PC-9 (cell line): Measurements from ENCODE around the gene FAM229A.

Source experiments
- EZH2 ChIP-seq: fragments of 200-600 bp; sonication (generic); IDR thresholded peaks from 2 replicates; pipeline ENCODE4 v1.8.0; 2017; ENCODE audit warnings: antibody characterized with exemption, low read depth
- TF ChIP-seq, protein P1 (sequence below): fragments of 200-600 bp; sonication (generic); conservative IDR thresholded peaks from 2 replicates; pipeline ENCODE4 v1.6.1; 2017; ENCODE audit warnings: mixed run types, antibody characterized with exemption, mild to moderate bottlenecking, moderate library complexity

GRCh38 chr1:32338637-32339145, 23.6 kb downstream of the FAM229A start:
- TF ChIP-seq, protein P1, sequence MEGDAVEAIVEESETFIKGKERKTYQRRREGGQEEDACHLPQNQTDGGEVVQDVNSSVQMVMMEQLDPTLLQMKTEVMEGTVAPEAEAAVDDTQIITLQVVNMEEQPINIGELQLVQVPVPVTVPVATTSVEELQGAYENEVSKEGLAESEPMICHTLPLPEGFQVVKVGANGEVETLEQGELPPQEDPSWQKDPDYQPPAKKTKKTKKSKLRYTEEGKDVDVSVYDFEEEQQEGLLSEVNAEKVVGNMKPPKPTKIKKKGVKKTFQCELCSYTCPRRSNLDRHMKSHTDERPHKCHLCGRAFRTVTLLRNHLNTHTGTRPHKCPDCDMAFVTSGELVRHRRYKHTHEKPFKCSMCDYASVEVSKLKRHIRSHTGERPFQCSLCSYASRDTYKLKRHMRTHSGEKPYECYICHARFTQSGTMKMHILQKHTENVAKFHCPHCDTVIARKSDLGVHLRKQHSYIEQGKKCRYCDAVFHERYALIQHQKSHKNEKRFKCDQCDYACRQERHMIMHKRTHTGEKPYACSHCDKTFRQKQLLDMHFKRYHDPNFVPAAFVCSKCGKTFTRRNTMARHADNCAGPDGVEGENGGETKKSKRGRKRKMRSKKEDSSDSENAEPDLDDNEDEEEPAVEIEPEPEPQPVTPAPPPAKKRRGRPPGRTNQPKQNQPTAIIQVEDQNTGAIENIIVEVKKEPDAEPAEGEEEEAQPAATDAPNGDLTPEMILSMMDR, result no peak
- no peak for TF ChIP-seq EZH2
